Measurements from ENCODE around the gene SNCAIP. TPM values are rescaled to one million over a fixed set of nuclear protein-coding genes. Genes with fewer than 3 reads are reported as not detected.
A peak's percentile ranks its signal among the peaks of the same experiment; 100 is the strongest.

SNCAIP gene
- total RNA-seq: 3.3 TPM

DNA sequence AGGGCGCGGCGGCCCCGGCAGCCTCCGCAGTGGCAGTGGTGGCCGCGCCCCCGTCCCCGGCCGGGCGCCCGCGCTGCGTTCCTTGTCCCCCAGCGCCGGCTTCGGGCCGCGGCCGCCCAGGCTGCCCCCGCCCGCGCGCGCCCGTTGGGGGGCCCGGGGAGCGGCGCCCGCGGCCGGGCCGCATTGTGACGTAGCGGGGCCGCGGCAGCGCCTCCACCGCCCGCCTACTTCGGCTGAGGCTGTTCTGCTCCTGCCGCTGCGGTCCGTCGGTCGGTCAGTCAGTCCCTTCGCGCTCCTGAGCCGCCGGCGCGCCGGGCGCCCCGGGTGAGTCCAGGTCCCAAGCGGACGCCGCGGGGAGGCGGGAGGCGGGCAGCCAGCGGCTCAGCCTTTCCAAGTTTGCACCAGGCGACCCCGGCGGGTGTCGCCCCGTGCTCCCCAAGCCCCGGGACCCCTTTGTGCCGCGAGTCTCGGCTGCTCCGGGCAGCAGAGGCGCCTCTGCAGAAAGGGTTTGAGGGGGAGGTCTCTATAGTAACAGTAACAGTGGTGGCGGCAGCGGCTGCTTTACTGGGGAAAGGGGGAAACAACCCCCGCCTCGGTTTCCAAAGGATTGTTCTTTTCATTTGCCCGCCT, at the start of gene SNCAIP:
TSS of gene SNCAIP (plus strand) at position 277 of the 630 bp plus-strand sequence. CDS start 78,898 bp downstream, outside the sequence.
- DNase-seq (ENCODE audit: low spot score): peak; percentile 43

GRCh38 chr5:122263352-122264030, 48.5 kb upstream of the SNCAIP start:
- no peak for DNase-seq (ENCODE audit: low spot score)

DNA sequence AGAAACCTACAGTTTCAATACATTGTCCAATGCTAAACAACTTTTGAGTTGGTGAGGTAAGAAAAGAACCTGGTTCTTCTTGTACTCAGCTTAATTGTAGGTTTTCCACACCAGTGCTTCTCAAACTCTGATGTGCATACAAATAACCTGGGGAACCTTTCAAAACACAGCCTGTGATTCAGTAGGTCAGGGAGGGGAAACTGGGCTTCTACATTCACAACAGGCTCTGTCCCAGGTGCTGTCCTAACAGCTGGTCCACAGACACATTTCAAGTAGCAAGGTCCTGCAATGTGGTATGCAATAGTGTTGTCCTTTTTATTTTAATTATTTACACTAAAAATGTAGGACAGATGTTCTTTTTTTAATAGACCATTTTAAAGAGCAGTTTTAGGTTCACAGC, 47.4 kb upstream of the SNCAIP start:
- DNase-seq (ENCODE audit: low spot score): no peak

- DNase-seq (ENCODE audit: low spot score): no peak
Observed at GRCh38 chr5:122267185-122267584, 44.9 kb upstream of the SNCAIP start.

- DNase-seq (ENCODE audit: low spot score): no peak
Observed at GRCh38 chr5:122273696-122274095, 38.3 kb upstream of the SNCAIP start.

GRCh38 chr5:122283592-122283991, 28.4 kb upstream of the SNCAIP start:
- DNase-seq (ENCODE audit: low spot score): no peak

DNA sequence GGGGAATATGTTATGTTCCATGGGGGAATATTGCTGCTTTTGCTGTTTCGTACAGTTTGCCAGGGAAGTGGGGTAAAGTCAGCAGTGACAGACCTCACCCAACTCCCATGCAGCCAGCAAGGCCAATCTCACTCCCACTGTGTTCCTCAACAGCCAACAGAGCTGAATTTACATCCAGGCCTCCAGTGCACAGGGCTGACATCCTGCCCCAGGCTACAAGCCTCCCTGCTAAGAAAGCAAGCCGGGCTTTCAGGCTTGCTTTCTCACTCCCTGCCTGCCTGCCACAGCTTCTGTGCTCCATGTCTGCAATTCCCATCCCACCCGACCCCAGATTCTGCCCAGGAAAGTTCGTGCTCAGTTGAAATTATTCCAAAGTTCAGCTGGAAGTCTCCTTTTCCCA, 25.5 kb upstream of the SNCAIP start:
- DNase-seq (ENCODE audit: low spot score): no peak

GRCh38 chr5:122287101-122287500, 24.9 kb upstream of the SNCAIP start:
- DNase-seq (ENCODE audit: low spot score): no peak

- DNase-seq (ENCODE audit: low spot score): no peak
Observed at GRCh38 chr5:122291000-122291901, 20.8 kb upstream of the SNCAIP start.

DNA sequence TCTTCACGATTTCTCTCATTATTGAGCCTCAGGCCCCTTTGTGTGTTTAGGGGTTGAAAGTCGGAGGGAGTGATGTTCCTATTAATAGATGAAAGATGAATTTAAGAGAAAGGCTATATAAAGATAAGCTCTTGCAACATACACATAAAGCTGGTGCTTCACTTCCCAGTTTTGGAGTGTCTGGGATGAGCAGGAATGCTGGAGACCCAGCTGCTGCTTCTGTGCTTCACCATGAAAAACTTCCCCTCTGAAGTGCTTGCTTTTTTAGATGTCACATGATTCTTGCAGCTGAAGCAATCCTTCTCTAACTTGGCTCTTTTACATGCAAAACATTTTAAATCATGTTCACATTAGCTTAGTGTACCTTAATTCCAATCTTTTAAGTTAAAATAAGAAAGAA, 19.7 kb upstream of the SNCAIP start:
- no peak for DNase-seq (ENCODE audit: low spot score)

DNA sequence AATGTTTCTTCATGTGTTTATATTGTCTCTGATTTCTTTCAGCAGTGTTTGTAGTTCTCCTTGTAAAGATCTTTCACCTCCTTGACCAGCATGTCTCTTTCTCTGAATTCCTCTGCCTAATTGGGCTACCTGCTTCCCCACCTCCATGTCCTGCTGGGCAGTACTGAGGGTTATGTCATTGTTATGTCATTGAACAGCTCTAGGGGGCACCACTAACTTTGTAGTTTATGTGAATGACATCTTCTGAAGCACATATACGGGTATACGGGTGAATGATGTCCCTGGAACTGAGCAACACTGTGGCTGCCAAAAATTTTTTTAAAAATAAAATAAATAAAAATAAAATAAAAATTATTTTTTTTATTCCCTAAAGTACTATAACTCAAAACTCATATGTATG, 16.9 kb upstream of the SNCAIP start:
- no peak for DNase-seq (ENCODE audit: low spot score)

- DNase-seq (ENCODE audit: low spot score): no peak
Observed at GRCh38 chr5:122296871-122297270, 15.2 kb upstream of the SNCAIP start.

GRCh38 chr5:122297587-122298298, 14.3 kb upstream of the SNCAIP start:
- DNase-seq (ENCODE audit: low spot score): no peak

- no peak for DNase-seq (ENCODE audit: low spot score)
Observed at GRCh38 chr5:122300374-122300773, 11.7 kb upstream of the SNCAIP start.

- DNase-seq (ENCODE audit: low spot score): no peak
Observed at GRCh38 chr5:122301016-122301415, 11.0 kb upstream of the SNCAIP start.

- no peak for DNase-seq (ENCODE audit: low spot score)
Observed at GRCh38 chr5:122304471-122305215, 7.4 kb upstream of the SNCAIP start.

DNA sequence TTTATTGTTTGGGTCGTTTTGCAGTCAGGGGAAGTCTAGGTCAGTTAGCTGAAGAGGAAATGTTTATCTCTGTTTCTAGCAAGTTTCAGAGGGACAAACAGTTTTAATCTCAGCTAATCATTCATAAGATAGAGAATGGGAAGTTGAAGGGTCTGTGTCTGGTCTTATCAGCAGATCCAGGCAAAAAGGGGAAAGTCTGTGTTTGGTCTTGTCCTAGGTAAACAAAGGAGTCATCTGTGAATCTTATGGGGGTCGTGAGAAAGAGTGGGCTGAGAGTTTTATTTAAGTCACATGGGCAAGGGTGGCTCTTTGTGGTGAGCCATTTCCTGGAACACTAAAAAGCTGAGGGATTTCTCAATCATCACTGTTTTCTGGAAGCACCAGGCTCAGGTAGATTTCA, 5.6 kb upstream of the SNCAIP start:
- no peak for DNase-seq (ENCODE audit: low spot score)

DNA sequence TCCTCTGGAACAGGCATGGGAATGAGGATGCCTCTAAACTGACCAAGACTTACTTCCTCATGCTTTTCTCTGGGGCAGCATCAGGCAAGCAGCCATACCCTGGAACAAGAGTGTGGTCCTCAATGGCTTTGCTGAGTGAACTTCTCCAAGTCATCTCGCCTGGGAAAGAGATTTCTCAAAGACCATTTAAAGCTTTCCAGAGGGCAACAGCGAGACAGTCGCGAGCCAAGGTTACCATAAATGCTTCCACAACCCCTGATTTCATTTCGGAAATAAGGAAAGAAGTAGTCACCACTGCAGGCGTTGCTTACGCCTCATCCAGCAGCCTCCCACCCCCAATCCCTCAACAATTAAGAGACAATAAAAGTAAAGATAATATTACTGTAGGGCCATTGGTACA, 1.1 kb upstream of the SNCAIP start:
- no peak for DNase-seq (ENCODE audit: low spot score)

DNA sequence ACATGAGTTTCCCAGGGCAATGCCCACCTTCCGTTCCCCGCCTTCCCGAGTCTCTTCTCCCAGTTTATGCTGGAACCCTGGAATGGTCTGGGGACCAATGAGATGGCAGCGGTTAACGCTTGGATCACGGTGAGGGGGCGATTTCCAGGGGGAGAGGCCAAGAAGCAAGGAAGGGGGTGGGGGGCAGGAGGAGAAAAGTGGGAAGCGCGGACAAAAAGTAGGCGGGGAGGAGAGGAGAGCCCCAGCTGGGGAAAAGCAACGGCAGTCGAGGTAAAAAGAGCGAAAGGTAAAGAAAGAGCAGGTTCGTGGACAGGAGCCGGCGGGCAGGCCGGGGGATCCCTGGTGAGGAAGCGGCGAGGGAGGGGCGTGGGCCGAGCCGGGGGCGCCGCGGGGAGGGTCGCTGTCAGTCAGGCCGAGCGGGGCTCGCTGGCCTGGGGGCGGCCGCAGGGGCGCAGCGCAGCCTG, 508 bp upstream of the SNCAIP start:
- no peak for DNase-seq (ENCODE audit: low spot score)

DNA sequence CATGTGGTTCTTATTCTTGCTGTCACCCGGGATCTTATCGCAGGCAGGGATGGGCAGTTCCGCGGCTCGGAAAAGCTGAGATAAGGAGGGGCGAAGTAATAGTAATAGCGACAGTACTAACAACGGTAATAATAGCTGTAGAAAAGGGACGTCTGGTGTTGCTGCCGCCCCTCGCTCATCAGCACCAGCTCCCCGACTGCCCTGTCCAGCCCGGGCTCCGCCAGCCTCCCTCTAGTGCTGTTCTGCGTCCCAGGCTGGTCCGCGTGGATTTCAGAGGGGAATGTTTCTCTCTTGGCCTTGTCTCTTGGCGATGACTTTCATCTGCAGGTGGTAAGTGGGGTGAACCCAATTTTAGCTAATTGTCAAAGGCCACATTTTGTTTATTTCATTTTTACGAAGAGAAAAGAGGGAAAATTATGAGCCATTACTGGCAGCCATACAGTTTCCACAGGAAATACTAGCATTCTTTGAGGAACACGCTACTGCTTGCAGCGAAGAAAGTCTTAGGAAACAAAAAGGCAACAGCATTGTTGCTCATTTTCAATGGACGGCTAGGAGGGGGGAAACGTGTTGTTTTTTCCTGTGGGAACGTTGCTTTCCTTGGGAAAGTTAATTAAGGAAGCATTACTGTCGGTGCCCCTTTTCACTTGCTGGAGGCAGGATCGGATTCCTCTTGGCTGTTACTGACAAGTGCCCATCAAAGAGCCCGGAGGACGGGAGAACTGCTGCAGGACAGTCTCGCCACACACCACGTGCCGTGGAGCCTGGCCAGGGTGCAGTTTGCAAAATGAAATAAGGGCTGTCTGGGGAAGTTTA, 762 bp downstream of the SNCAIP start:
- no peak for DNase-seq (ENCODE audit: low spot score)

Measured in ureter (tissue), 1 donor.